ENCODE measurements around the gene C16orf90.

DNA sequence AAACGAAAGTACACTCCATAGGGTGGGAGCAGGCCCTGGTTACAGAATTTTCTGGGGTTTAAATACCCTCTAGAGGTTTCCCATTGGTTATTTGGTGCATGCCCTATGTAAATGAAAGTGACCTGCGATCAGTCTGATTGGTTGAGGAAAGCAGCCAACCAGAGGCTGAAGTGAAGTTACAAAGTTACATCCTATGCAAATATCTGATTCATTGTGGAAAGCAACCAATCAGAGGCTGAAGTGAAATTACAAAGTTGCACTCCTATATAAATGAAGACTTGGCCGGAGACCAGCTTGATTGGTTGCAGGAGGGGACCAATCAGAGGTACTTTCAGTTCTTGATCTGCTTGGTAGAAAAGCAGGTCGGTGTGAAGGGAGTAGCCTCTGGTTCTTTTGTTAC lies 27.4 kb downstream of the C16orf90 start:
- TF ChIP-seq, protein P1, sequence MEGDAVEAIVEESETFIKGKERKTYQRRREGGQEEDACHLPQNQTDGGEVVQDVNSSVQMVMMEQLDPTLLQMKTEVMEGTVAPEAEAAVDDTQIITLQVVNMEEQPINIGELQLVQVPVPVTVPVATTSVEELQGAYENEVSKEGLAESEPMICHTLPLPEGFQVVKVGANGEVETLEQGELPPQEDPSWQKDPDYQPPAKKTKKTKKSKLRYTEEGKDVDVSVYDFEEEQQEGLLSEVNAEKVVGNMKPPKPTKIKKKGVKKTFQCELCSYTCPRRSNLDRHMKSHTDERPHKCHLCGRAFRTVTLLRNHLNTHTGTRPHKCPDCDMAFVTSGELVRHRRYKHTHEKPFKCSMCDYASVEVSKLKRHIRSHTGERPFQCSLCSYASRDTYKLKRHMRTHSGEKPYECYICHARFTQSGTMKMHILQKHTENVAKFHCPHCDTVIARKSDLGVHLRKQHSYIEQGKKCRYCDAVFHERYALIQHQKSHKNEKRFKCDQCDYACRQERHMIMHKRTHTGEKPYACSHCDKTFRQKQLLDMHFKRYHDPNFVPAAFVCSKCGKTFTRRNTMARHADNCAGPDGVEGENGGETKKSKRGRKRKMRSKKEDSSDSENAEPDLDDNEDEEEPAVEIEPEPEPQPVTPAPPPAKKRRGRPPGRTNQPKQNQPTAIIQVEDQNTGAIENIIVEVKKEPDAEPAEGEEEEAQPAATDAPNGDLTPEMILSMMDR (conservative IDR thresholded peaks at IDR 0.05; ENCODE audit: low read length): no peak
- TF ChIP-seq EZH2phosphoT487 (IDR thresholded peaks at IDR 0.05; ENCODE audit: borderline replicate concordance, low read depth, low read length): no peak

All from OCI-LY7 (cell line).